ENCODE data around the gene KCP.

DNA sequence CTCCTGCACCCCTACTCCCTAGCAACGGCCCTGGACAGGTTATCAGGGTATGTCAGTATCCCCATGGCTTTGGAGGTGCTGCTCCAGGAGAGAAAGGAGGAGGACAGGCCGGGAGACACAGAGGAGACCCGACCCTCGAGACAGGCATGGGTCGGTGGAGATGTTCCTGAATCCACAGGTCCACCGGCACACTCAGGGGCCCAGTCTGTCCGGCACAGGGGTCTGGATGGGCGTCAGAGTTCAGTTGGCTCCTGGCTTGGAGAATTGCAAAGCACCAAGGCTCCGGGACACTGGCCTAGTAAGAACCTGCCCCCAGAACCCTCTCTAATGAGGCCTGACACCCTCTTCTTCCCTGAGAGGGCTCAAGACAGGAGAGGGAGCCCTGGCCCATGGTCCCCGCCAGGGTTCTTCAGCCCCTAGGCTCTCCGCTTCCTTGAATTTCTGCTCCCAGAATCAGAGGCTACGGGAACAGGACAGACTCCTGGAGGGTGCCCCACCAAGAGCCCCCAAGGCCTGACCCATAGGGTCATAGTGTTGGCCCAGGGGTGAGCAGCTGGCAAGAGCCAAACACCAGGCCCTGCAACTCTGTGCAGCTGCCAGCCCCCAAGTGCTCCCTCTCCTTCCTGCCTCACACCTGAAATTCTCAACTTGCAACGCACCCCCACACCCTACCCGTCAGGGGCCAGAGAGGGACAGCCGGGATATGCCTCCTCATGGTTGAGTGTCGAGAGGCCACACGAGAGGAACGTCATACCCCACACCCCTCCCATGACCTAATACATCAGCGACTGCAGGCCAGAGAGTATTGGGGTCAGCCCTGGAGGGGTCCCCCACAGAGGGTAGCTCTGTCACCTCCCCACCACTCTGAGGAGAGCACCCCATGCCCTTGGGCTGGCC, 21.7 kb upstream of the KCP start:
- TF ChIP-seq CTCF (IDR thresholded peaks at IDR 0.05; ENCODE audit: low read depth, low read length) (no peak), EZH2phosphoT487 (IDR thresholded peaks at IDR 0.05; ENCODE audit: low read depth) (no peak)

Measured in OCI-LY3 (cell line).